HepG2 (cell line): ENCODE data around the gene F7. TPM values are rescaled to one million over a fixed set of nuclear protein-coding genes. Genes with fewer than 3 reads are reported as not detected.
A peak's percentile ranks its signal among the peaks of the same experiment; 100 is the strongest.

ENCODE experiments used
- AKNA ChIP-seq: sonication (generic); formaldehyde crosslinking; IDR thresholded peaks from 2 replicates; pipeline ENCODE4 v1.4.0; 2020; ENCODE audit warnings: missing genetic modification reagents, borderline replicate concordance
- ARID2 ChIP-seq: sonication (generic); formaldehyde crosslinking; IDR thresholded peaks from 2 replicates; pipeline ENCODE4 v1.8.1; 2022; ENCODE audit warnings: mild to moderate bottlenecking, missing genetic modification reagents, borderline replicate concordance
- CSRNP2 ChIP-seq: sonication (generic); formaldehyde crosslinking; conservative IDR thresholded peaks from 2 replicates; pipeline ENCODE4 v1.8.0; 2022; ENCODE audit warnings: low read depth, missing genetic modification reagents
- DDIT3 ChIP-seq: sonication (generic); formaldehyde crosslinking; IDR thresholded peaks from 2 replicates; pipeline ENCODE4 v1.4.0; 2020; ENCODE audit warnings: mild to moderate bottlenecking, missing genetic modification reagents
- NCOA5 ChIP-seq: sonication (generic); formaldehyde crosslinking; IDR thresholded peaks from 2 replicates; pipeline ENCODE4 v1.4.0; 2020; ENCODE audit warnings: missing genetic modification reagents
- NPAS2 ChIP-seq: sonication (generic); formaldehyde crosslinking; IDR thresholded peaks from 2 replicates; pipeline ENCODE4 v1.8.0; 2022; ENCODE audit warnings: mild to moderate bottlenecking, missing genetic modification reagents, borderline replicate concordance
- RBM39 ChIP-seq: fragments of 200-400 bp; formaldehyde crosslinking; IDR thresholded peaks from one replicate; pipeline ENCODE4 v1.6.1; 2018; ENCODE audit warnings: antibody characterized with exemption, mild to moderate bottlenecking, low read depth, low read length; ENCODE audit not compliant: poor library complexity, severe bottlenecking
- RFXAP ChIP-seq: sonication (generic); formaldehyde crosslinking; IDR thresholded peaks from 2 replicates; pipeline ENCODE4 v1.4.0; 2020; ENCODE audit warnings: missing genetic modification reagents, borderline replicate concordance
- THAP7 ChIP-seq: sonication (generic); formaldehyde crosslinking; IDR thresholded peaks from 2 replicates; pipeline ENCODE4 v1.8.1; 2023; ENCODE audit warnings: mild to moderate bottlenecking, missing genetic modification reagents
- ZNF512 ChIP-seq: sonication (generic); formaldehyde crosslinking; IDR thresholded peaks from 2 replicates; pipeline ENCODE4 v1.4.0; 2020; ENCODE audit warnings: mild to moderate bottlenecking, missing genetic modification reagents
- ZNF607 ChIP-seq: sonication (generic); formaldehyde crosslinking; IDR thresholded peaks from 2 replicates; pipeline ENCODE4 v1.5.1; 2020; ENCODE audit warnings: missing genetic modification reagents, mild to moderate bottlenecking, borderline replicate concordance
- ZNF678 ChIP-seq: sonication (generic); formaldehyde crosslinking; IDR thresholded peaks from 2 replicates; pipeline ENCODE4 v1.4.0; 2020; ENCODE audit warnings: mild to moderate bottlenecking, missing genetic modification reagents
- polyA plus RNA-seq, 8 experiments: library from polyadenylated mRNA; depleted of rRNA in 3 of 8; stranded (reverse) in 7 of 8; unstranded in 1 of 8; fragments of >200 nt; fragmentation: Illumina TruSeq in 4 of 8; extraction: Trizol in 4 of 8; gene quantifications; 2 replicates each; pipeline versions ENCODE4 v1.2.1 to v1.2.3, GENCODE V29; 2011 to 2016; ENCODE audit warnings: low read depth in 4 of 8, missing spikeins in 1 of 8, mixed read lengths in 1 of 8; ENCODE audit not compliant: insufficient read depth in 1 of 8
- total RNA-seq, 5 experiments: library from RNA; depleted of rRNA; stranded (reverse); fragments of >200 nt; fragmentation: Illumina TruSeq; extraction: Trizol; gene quantifications; 2 replicates each; pipeline ENCODE4 v1.2.3, GENCODE V29; 2016; ENCODE audit warnings: low read depth in 1 of 5

F7 gene
- total and polyA plus RNA-seq, 2 of the 13 experiments (the other 11 are each of a cell fraction or from before 2014, with no cell fraction given), result 12.6 to 26.5 TPM

- no peak for TF ChIP-seq AKNA (CRISPR knock-in tag)
- TF ChIP-seq THAP7 (CRISPR knock-in tag), result peak; percentile 90
- peak; percentile 95 for TF ChIP-seq ZNF512 (CRISPR knock-in tag)
- peak; percentile 27; the same call in 1 of the 2 replicates for TF ChIP-seq RFXAP (CRISPR knock-in tag)
- no peak for TF ChIP-seq NCOA5 (CRISPR knock-in tag)
- no peak for TF ChIP-seq RBM39
- no peak for TF ChIP-seq ARID2 (CRISPR knock-in tag)
- no peak for TF ChIP-seq ZNF607 (CRISPR knock-in tag)
- no peak for TF ChIP-seq CSRNP2 (CRISPR knock-in tag)
- TF ChIP-seq DDIT3 (CRISPR knock-in tag), result no peak
- no peak for TF ChIP-seq ZNF678
- no peak for TF ChIP-seq NPAS2 (CRISPR knock-in tag)
Observed at GRCh38 chr13:113157929-113158747, 52.5 kb downstream of the F7 start, which contains the start of gene PROZ (continued).
